Type B pancreatic cell (in vitro differentiated cells): ENCODE measurements around the gene VSNL1. TPM values are rescaled to one million over a fixed set of nuclear protein-coding genes. Genes with fewer than 3 reads are reported as not detected.

Experiments used
- DNase-seq: peaks from one replicate; pipeline ENCODE4 v3.0.0; 2021; ENCODE audit warnings: mixed read lengths; ENCODE audit not compliant: unreplicated experiment; ENCODE audit errors: extremely low spot score
- H3K27ac Mint-ChIP-seq: 2 replicates; pipeline ENCODE4 v1.8.0; 2021; ENCODE audit warnings: mild to moderate bottlenecking, mixed read lengths
- H3K27me3 Mint-ChIP-seq: 2 replicates; pipeline ENCODE4 v1.8.0; 2021; ENCODE audit warnings: mixed read lengths
- H3K36me3 Mint-ChIP-seq: 2 replicates; pipeline ENCODE4 v1.8.0; 2021; ENCODE audit warnings: mixed read lengths
- H3K4me1 Mint-ChIP-seq: one replicate; pipeline ENCODE4 v1.8.0; 2021; ENCODE audit warnings: mixed read lengths; ENCODE audit not compliant: unreplicated experiment
- H3K4me3 Mint-ChIP-seq: 2 replicates; pipeline ENCODE4 v1.8.0; 2021; ENCODE audit warnings: mild to moderate bottlenecking, mixed read lengths
- H3K9me3 Mint-ChIP-seq: 2 replicates; pipeline ENCODE4 v1.8.0; 2021; ENCODE audit warnings: mixed read lengths
- CTCF ChIP-seq: fragments of 200-600 bp; sonication (generic); conservative IDR thresholded peaks from 2 replicates; pipeline ENCODE4 v1.5.0; 2021; ENCODE audit warnings: antibody characterized with exemption, mild to moderate bottlenecking
- total RNA-seq: library from RNA; stranded (reverse); gene quantifications from 2 replicates; pipeline ENCODE4 v1.2.1, GENCODE V29; 2021; ENCODE audit warnings: low replicate concordance

Gene VSNL1
- total RNA-seq, 1 donor from 2014 or later: 4.6 TPM

DNA sequence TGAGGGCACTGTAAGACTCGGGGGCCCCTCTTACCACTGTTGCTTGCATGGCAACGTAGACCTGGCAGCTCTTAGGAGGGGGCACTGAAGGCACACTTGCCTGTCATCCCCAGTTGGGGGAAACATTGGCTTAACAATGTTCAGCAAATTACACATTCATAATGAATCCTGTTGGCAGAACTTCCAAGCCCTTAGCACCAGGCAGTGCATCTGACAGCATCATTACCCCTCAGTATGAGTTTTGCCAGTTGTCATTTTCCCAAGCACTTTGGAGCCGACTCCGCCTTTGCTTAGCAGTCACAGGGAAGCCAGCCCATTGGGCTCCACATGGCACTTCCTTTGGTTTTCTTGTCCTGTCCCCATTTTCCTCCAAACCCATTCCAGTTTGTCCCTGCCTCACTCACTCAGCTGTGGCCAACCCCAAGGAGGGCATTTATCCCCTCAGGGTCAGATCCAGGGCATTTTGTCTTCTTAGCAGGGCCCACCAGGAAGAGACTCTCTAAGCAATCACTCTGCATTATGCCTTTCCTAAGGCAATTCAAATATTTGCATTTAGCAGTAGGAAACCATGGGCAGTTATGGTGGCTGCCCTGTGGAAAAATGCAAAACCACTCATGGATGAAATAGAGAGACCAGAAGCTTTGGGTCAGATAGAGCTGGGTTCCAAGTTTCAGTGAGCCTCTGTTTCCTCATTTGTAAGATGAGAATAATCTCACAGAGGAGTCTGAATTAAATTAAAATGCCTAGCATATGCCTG, 73.9 kb downstream of the VSNL1 start:
- Mint-ChIP-seq H3K4me1 (peaks cover 8% of the 10 kb centered on the region), H3K27ac (no peak overlapping the region), H3K27me3 (no peaks in the 10 kb centered on the region), H3K4me3 (no peak overlapping the region), H3K36me3 (no peaks in the 10 kb centered on the region), H3K9me3 (no peaks in the 10 kb centered on the region)
- TF ChIP-seq CTCF: no peak
- no peak for DNase-seq

DNA sequence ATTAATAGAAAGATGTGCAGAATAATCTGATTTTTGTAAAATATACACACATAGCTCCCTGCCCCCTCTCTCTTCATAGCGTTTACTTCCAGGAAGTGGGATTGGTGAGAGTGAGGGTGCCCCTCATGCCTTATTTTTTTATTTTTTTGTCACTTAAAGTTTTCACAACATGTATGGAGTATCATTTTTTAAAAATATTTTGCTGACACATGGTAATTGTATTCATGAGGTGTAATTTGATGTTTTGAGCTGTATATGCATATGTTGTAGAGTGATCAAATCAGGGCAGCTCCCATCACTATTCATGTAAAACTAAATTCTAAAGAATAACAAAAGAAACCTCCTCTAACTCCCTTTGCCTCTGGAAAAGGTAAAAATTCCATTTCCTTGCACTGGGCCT, 74.7 kb downstream of the VSNL1 start:
- Mint-ChIP-seq H3K27ac (no peak overlapping the region), H3K9me3 (no peaks in the 10 kb centered on the region), H3K27me3 (no peaks in the 10 kb centered on the region), H3K36me3 (no peaks in the 10 kb centered on the region), H3K4me3 (no peak overlapping the region), H3K4me1 (peaks cover 13% of the 10 kb centered on the region)
- DNase-seq: no peak
- TF ChIP-seq CTCF: no peak

DNA sequence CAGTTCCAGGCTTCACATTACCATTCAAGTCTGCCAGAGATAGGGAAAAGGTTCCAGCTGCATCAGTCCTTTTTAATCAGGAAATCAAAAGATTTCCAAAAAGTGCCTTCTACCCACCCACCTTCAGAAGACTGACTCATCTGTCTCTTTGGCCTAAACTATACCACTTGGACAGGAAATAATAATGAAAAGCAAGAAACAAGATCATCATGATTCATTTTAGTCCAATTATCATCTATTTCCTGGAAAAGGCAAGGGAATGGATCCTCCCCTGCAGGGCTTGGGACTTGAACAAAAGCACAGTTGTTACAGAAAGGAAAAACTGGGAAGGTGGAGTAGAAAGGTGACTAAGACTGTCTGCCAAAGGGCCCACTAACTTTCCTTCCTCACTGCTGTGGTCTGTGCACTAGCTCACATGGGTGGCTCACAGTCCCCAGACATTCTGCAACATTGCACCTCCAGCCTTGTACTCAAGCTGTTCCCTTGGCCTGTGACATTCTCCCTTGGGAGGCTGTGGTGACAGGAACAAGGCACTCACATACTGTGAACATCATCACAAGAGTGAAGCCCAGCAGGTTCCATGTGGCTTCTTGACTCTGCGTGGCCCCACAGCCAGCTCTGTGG, 75.3 kb downstream of the VSNL1 start:
- no peak for TF ChIP-seq CTCF
- H3K36me3 Mint-ChIP-seq: no peaks in the 10 kb centered on the region
- DNase-seq: no peak
- H3K9me3 Mint-ChIP-seq: no peaks in the 10 kb centered on the region
- no peaks in the 10 kb centered on the region for H3K27me3 Mint-ChIP-seq
- H3K4me1 Mint-ChIP-seq: peaks cover 15% of the 10 kb centered on the region
- no peak overlapping the region for H3K27ac Mint-ChIP-seq
- no peak overlapping the region for H3K4me3 Mint-ChIP-seq

GRCh38 chr2:17616405-17616804, 75.9 kb downstream of the VSNL1 start:
- Mint-ChIP-seq H3K9me3 (no peaks in the 10 kb centered on the region), H3K27ac (no peak overlapping the region), H3K4me1 (peaks cover 15% of the 10 kb centered on the region), H3K4me3 (no peak overlapping the region), H3K27me3 (no peaks in the 10 kb centered on the region), H3K36me3 (no peaks in the 10 kb centered on the region)
- no peak for DNase-seq
- no peak for TF ChIP-seq CTCF

- no peak overlapping the region for H3K27ac Mint-ChIP-seq
- no peak for TF ChIP-seq CTCF
Observed at GRCh38 chr2:17617516-17617915, 77.0 kb downstream of the VSNL1 start.

More at GRCh38 chr2:17617516-17617915, 77.0 kb downstream of the VSNL1 start:
- H3K36me3 Mint-ChIP-seq: no peaks in the 10 kb centered on the region
- no peak overlapping the region for H3K4me3 Mint-ChIP-seq
- DNase-seq: no peak
- peaks cover 15% of the 10 kb centered on the region for H3K4me1 Mint-ChIP-seq
- no peaks in the 10 kb centered on the region for H3K9me3 Mint-ChIP-seq
- H3K27me3 Mint-ChIP-seq: no peaks in the 10 kb centered on the region
